NCI-H1105 treated with DMSO at 0.1 percent for 48 hours (cell line): ENCODE data around the gene HIGD2A.

Source experiments
- DNase-seq: peaks from one replicate; lab custom pipeline; 2025; lab: John Stamatoyannopoulos, UW

The HIGD2A gene

GRCh38 chr5:176415952-176416924, 27.7 kb downstream of the HIGD2A start, which contains the start of gene CLTB:
TSS of gene CLTB (minus strand) at chr5:176416539. CDS start at chr5:176416363, 176 bp downstream.
- peak; percentile 67 for DNase-seq

GRCh38 chr5:176416965-176417364, 28.4 kb downstream of the HIGD2A start:
- no peak for DNase-seq

GRCh38 chr5:176418251-176418650, 29.7 kb downstream of the HIGD2A start:
- DNase-seq = no peak

- DNase-seq = no peak
Measured at GRCh38 chr5:176420086-176420485, 31.5 kb downstream of the HIGD2A start.

GRCh38 chr5:176420972-176421544, 32.5 kb downstream of the HIGD2A start:
- no peak for DNase-seq

- DNase-seq = no peak
Measured at GRCh38 chr5:176424181-176424580, 35.6 kb downstream of the HIGD2A start.

- DNase-seq = no peak
Measured at GRCh38 chr5:176425138-176425537, 36.6 kb downstream of the HIGD2A start.

- no peak for DNase-seq
Measured at GRCh38 chr5:176425791-176426190, 37.2 kb downstream of the HIGD2A start.

GRCh38 chr5:176426876-176427275, 38.3 kb downstream of the HIGD2A start:
- no peak for DNase-seq

GRCh38 chr5:176427971-176428370, 39.4 kb downstream of the HIGD2A start:
- DNase-seq = no peak

GRCh38 chr5:176429972-176430371, 41.4 kb downstream of the HIGD2A start:
- no peak for DNase-seq

- DNase-seq = no peak
Measured at GRCh38 chr5:176432707-176433106, 44.2 kb downstream of the HIGD2A start.

GRCh38 chr5:176436656-176437055, 48.1 kb downstream of the HIGD2A start:
- no peak for DNase-seq

- DNase-seq = no peak
Measured at GRCh38 chr5:176438959-176439757, 50.6 kb downstream of the HIGD2A start.
